ENCODE results near the gene GCLC.
"Not testable (repeated sequence)": the region's sequence is repeated elsewhere in the genome, so short reads cannot be mapped to it uniquely, and the experiment has no call there.

Gene GCLC

DNA sequence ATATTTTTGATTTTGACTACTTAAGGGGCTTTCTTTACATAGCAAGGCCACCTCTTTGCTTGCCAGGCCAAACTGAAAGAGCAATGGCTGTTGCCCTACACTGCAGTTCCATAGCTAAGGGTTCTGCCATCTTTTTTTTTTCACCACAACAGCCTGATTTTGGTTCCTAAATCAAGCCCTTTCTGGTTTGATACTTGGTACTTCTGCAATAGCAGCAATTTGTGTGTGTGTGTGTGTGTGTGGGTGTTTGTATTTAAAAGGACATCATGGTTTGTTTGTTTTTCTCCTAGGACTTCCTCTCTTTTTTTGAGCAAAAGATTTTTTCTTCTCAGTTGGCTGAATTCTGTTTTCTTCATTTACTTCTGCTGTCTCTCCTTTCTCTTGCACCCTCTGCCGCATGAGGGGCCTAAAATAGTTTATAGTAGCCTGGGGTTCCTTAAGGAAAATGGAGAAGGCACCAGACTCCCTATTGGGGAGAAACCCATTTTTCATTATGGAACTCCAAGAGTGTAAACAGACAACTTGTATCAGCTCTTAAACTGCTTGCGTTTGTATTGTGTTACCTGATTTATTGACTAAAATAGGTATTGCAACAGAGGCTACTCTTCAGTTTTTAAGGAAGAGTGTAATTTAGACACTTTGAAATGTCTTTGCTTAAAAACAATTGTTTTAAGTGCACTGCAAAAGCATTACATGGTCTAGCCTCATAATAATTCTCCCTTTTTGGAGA, 12.2 kb upstream of the GCLC start:
- no peak for DNase-seq

GRCh38 chr6:53553600-53553999, 8.7 kb upstream of the GCLC start:
- not testable (repeated sequence) for DNase-seq

- DNase-seq: not testable (repeated sequence)
These were observed 6.8 kb upstream of the GCLC start for GRCh38 chr6:53551681-53552080.

GRCh38 chr6:53547811-53548496, 3.1 kb upstream of the GCLC start:
- DNase-seq: peak; percentile 97

DNA sequence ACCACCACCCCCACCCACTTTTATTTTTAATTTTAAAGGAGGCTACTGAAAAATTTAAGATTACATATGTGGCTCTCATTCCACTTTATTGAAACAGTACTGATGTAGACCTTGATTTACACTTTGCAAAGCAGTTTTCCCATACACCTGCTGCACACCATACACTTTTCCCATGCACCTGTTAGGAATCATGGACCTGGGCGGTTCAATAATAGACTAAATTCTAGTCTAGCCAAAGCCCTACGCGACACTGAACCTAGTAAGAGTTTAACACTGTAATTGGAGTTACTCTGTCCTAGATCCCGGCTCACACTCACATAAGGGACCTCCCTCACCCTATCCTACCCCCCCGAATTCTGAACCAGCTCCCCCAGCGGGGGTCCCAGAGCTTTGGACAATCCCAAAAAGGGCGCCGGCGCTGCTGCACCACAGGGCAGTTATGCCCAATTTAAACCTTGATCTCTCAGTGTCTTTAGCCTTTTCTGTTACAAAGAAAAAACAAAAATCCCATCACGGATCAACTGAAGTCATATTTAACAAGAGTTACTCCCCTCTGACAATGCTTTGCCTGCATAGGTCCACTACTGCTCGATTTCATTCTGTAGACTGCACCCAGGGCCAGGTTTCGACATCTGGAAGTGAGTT, 2.4 kb upstream of the GCLC start:
- DNase-seq: no peak

DNA sequence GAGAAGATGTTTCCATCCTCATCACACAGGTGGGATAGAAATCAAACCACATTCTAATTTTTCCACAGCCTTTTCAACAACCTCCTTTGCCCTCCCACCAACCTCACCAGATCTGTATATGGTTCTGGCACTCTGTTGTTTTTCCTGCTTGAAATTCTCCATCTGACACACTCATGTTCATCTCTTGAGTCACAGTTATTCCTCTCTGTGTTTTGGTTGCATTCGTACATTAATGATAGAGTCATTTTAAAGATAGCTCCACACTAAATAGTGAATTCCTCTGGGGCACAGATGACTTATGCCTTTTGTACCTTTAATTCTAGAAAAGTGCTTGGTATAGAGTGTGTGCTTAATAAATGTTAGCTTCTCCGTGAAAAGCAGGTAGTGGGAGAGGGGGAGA, 1.4 kb upstream of the GCLC start:
- no peak for DNase-seq

DNA sequence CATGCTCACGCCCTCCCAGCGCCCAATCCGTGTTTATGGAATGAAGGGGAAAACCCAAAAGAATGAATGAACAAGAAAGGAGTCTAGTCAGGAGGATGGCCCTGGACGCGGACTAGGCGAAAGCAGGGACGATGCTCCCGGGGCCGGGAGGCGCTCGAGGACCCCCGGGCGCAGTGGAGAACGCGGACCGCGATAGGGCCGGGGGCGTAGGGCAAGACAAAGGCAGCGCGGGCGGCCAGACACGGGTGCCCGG, 758 bp downstream of the GCLC start:
- DNase-seq: peak; percentile 78

DNA sequence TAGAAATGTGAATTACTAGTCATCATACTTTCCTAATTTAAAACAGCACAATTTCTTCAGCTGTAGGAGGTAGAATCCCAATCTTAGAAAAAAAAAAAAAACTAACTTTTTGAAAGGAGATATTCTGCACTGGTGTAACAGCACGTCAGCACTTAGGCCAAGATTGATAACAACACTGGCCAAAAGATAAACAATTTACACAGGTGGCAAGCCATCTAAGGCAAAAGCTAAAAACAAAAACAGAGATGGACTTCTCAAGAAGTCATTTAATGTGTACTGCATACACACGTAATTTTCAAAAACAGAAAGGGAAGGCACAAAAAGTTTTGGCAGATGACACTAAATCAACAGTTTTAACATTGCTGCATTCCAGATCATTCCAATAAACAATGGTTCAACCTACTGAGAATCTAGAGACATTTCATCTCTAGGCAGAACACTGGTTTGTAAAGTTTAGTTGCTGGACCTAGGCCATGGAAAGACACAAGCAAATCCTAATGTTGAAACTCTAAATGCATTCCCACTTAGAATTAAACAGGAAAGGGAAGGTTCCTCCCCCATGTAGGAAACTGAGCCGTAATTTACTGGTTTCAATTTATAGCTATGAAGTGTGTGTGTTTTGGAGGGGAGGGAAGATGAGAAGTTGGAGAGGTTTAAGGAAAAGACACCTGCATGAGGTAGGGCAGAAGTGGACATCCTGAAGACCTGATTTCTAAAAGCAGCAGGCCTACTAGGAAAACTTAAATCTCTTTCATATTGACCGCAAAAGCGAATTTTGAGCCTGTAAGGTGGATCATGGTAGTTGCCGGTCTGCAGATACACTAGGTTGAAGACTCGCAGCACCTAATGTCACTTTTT, 1.3 kb downstream of the GCLC start:
- no peak for DNase-seq

DNA sequence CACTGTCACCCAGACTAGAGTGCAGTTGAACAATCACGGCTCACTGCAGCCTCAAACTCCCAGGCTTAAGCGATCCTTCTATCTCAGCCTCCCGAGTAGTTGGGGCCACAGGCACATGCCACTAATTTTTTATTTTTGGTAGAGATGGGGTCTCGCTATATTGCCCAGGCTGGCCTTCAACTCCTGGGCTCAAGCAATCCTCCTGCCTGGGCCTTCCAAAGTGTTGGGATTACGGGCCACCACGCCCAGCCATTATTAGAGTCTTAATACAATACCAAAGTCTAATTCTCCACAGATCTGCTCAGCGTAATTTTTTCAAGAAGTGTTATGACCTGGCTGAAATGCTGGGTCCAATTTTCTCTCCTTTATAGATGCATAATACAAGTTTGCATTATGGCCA, 3.0 kb downstream of the GCLC start:
- no peak for DNase-seq

DNA sequence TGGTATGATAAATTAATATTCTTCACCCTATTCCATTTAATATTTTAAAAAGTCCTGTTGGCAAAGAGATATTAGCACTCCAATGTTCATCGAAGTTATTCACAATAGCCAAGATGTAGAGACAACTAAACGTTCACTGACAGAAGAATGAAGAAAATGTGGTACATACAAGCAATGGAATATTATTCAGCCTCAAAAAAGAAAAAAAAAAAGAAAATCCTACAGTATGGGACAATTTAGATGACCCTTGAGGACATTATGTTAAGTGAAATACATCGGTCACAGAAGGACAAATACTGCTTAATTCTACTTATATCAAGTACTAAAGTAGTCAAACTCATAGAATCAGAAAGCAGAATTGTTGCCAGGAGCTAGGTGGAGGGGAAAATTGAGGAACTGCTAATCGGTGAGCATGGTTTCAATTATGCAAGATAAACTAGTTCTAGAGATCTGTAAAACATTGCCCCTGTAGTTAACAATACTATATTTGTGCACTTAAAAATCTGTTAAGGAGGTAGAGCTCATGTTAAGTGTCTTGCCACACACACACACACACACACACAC, 4.7 kb downstream of the GCLC start:
- no peak for DNase-seq

- no peak for DNase-seq
These were observed 5.3 kb downstream of the GCLC start for GRCh38 chr6:53539561-53539960.

GRCh38 chr6:53536561-53536960, 8.3 kb downstream of the GCLC start:
- no peak for DNase-seq

DNA sequence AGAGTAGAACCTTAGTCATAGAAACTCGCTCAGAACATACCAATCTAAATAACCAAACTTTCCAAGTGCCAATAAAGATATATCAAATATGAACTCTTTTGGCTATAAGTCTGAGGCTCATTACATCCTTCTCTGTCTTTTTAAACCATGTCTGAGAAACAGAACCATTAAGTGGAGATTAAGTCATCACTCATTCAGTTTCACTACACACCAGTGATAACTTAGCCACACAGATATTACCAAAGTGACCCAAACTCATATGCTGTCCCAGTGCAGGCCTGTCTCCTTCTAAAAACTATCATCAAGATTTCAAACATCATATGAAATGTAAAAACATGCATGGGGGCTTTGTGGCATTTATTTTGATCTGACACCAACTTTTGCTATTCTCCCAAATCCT, 12.0 kb downstream of the GCLC start:
- no peak for DNase-seq

- no peak for DNase-seq
These were observed 12.7 kb downstream of the GCLC start for GRCh38 chr6:53532061-53532797.

- no peak for DNase-seq
These were observed 14.0 kb downstream of the GCLC start for GRCh38 chr6:53530780-53531386.

DNA sequence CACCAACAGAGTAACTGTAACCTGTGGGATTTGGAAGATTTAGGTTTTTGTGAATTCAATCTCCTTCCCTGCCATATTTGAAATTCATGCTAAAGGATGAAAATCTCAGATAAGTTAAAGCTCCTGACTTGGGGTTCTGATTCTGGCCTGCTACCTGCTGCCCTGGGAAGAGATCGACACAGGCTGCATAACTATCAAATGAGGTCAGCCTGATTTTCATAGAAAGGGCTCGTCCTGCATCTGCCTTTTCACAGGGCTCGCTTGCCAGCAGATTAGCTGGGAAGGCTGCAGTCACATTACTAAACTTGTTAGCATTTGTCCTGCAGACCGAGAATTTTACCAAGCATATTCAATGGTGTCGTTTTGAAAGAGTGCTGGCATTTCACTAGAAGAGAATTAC, 14.6 kb downstream of the GCLC start:
- peak; percentile 56 for DNase-seq

GRCh38 chr6:53529324-53530036, 15.4 kb downstream of the GCLC start:
- DNase-seq: peak; percentile 25

DNA sequence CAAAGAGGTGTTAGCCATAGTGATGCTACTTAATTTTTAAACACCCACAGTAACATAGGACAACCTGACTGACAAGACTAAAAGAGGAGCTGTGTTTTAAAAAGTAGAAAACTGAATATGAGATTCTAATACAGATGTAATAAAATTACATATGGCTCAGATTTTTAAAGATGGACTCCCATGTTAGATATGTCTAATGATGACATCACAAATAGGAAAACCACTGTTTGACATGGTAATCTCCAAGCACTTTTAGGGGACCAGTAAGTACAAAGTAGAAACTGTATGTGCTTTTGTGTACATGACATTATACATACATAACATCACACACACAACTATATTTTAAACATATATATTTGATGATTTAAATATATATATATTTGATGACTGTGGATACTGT, 16.8 kb downstream of the GCLC start:
- no peak for DNase-seq

DNA sequence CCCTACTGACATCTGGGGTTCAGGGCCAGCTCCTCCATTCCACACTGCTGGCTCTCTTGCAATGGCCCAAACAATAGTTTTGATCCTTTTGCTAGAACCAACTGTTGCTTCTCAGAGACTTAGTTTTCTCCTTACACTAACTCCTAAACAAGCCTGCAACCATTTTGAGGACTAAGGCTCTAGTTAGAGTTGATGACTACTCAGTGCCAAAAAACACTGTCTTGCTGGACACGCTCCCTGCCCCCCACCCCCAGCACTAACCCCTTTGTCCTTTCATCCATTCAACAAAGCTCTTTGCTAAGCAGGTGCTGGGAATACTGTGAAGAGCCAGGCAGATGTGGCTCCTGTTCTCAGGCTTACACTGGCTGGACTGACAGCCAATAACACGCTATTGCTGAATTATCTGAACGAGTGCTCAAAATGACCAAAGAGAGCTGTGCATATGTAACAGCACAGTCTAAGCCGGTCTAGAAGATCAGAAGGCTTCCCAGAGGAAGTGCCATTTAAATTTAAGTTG, 17.6 kb downstream of the GCLC start:
- no peak for DNase-seq

DNA sequence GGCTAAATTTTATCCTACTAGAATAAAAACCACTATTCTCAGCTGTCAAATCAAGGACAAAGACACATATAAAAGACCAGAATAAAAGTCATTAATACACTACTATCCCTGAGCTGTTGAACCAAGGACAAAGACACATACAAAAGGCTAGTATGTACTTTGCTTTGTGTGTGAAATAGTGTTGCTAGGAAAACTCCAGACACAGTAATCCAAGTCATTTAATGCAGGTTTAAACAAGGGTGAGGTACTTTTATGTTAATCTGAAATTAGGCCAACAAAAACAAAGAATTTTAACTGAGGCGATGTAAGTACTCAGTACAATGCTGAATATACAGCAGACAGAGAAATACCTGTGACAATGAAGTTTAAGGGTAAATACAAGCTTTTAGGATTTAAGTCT, 18.9 kb downstream of the GCLC start:
- DNase-seq: no peak

- no peak for DNase-seq
These were observed 20.5 kb downstream of the GCLC start for GRCh38 chr6:53524455-53524815.

Measured in eye (tissue), 1 donor.